HCT116 (cell line): Measurements from ENCODE around the gene GNA15. TPM values are rescaled to one million over a fixed set of nuclear protein-coding genes. Genes with fewer than 3 reads are reported as not detected.

Experiments
- ATAC-seq: fragments of 200-7000 bp; cut with Tn5 transposase; 2 replicates; pipeline ENCODE4 v1.9.1; 2020; ENCODE audit warnings: mild to moderate bottlenecking, moderate library complexity
- BruUV-seq: library from RNA; stranded (reverse); fragments of 400-500 nt; replicated peaks from 2 replicates; lab custom pipeline; 2021; lab: Mats Ljungman, UMichigan
- CTCF ChIA-PET: fragments of 300-600 bp; sonication (Branson Sonifier 250); formaldehyde crosslinking; loops from one replicate; lab custom pipeline; 2021; ENCODE audit warnings: antibody characterized with exemption; lab: Charles Lee
- POLR2A ChIA-PET: fragments of 300-600, 350-600 bp; sonication (Branson Sonifier 250); formaldehyde crosslinking; loops from one replicate; lab custom pipeline; 2021; ENCODE audit warnings: antibody characterized with exemption; lab: Charles Lee
- RAD21 ChIA-PET, 2 experiments: fragments of 300-600 bp; sonication (Branson Sonifier 250); formaldehyde crosslinking; loops; one replicate each; lab custom pipeline; 2023; ENCODE audit warnings: low total read pairs in 2 of 2; ENCODE audit not compliant: uncharacterized antibody in 2 of 2, unreplicated experiment in 2 of 2, low non-redundant PET in 1 of 2; lab: Charles Lee
- DNase-seq: peaks from one replicate; pipeline ENCODE4 v3.0.0-alpha.2; 2010; ENCODE audit warnings: low read depth, low spot score
- H2AFZ ChIP-seq: fragments of 200-600 bp; shearing (Covaris generic), sonication (generic); 2 replicates; pipeline ENCODE4 v1.6.1; 2017; ENCODE audit warnings: low read depth, mixed run types, mixed read lengths, antibody characterized with exemption, low read length; ENCODE audit not compliant: poor library complexity, severe bottlenecking
- H3K27ac ChIP-seq: 2 replicates; pipeline ENCODE4 v1.5.1; 2012; ENCODE audit warnings: low read depth, low read length
- H3K27me3 ChIP-seq: fragments of 200-600 bp; sonication (generic); 2 replicates; pipeline ENCODE4 v1.6.1; 2016; ENCODE audit warnings: mixed run types, low read length, mixed read lengths; ENCODE audit not compliant: insufficient read depth
- H3K36me3 ChIP-seq, 2 experiments: fragments of 200-500 bp in 1 of 2; fragments of 200-600 bp in 1 of 2; sonication (Bioruptor generic) in 1 of 2; sonication (generic) in 1 of 2; 2 replicates each; pipeline versions ENCODE4 v1.5.1 to v1.6.1; 2014 to 2016; ENCODE audit warnings: low read length in 2 of 2, inconsistent platforms in 1 of 2, mixed read lengths in 1 of 2, mixed run types in 1 of 2; ENCODE audit not compliant: insufficient read depth in 2 of 2, control insufficient read depth in 1 of 2
- H3K4me1 ChIP-seq, 2 experiments: fragments of 200-600 bp in 1 of 2; sonication (generic) in 1 of 2; 2 replicates each; pipeline versions ENCODE4 v1.5.1 to v1.6.1; 2012 to 2017; ENCODE audit warnings: low read length in 2 of 2, inconsistent platforms in 1 of 2, mild to moderate bottlenecking in 1 of 2, mixed read lengths in 1 of 2, mixed run types in 1 of 2, moderate library complexity in 1 of 2; ENCODE audit not compliant: insufficient read depth in 2 of 2, control insufficient read depth in 1 of 2
- H3K4me2 ChIP-seq: fragments of 200-600 bp; sonication (generic); 2 replicates; pipeline ENCODE4 v1.6.1; 2017; ENCODE audit warnings: mixed run types, low read length, mixed read lengths
- H3K4me3 ChIP-seq, 2 experiments: fragments of 200-600 bp in 1 of 2; sonication (generic) in 1 of 2; replicated peaks in 1 of 2; 2 replicates each; pipeline ENCODE4 v1.5.1; 2011 to 2016; ENCODE audit warnings: low read length in 2 of 2, control low read depth in 1 of 2, low read depth in 1 of 2, mild to moderate bottlenecking in 1 of 2, mixed read lengths in 1 of 2, mixed run types in 1 of 2
- H3K79me2 ChIP-seq: fragments of 200-600 bp; sonication (generic); 2 replicates; pipeline ENCODE4 v1.6.1; 2017; ENCODE audit warnings: mild to moderate bottlenecking, mixed run types, low read length, moderate library complexity, mixed read lengths; ENCODE audit not compliant: insufficient read depth
- H3K9ac ChIP-seq: fragments of 200-600 bp; sonication (generic); 2 replicates; pipeline ENCODE4 v1.6.1; 2016; ENCODE audit warnings: low read length, mixed read lengths
- H3K9me2 ChIP-seq: fragments of 200-600 bp; sonication (generic), shearing (Covaris generic); 2 replicates; pipeline ENCODE4 v1.6.1; 2017; ENCODE audit warnings: mixed run types, mild to moderate bottlenecking, moderate library complexity; ENCODE audit not compliant: insufficient read depth
- H3K9me3 ChIP-seq, 2 experiments: fragments of 200-500 bp in 1 of 2; fragments of 200-600 bp in 1 of 2; sonication (Bioruptor generic) in 1 of 2; sonication (generic) in 1 of 2; 2 replicates each; pipeline ENCODE4 v1.6.1; 2014 to 2017; ENCODE audit warnings: low read length in 2 of 2, mixed read lengths in 2 of 2, inconsistent platforms in 1 of 2, low read depth in 1 of 2, mild to moderate bottlenecking in 1 of 2, mixed run types in 1 of 2, moderate library complexity in 1 of 2; ENCODE audit not compliant: control insufficient read depth in 1 of 2, insufficient read depth in 1 of 2
- H4K20me1 ChIP-seq: fragments of 200-600 bp; sonication (generic), shearing (Covaris generic); 2 replicates; pipeline ENCODE4 v1.6.1; 2017; ENCODE audit warnings: mixed run types, mild to moderate bottlenecking, moderate library complexity; ENCODE audit not compliant: insufficient read depth
- CBX3 ChIP-seq: IDR thresholded peaks from 2 replicates; pipeline ENCODE4 v1.6.1; 2012; ENCODE audit warnings: low read depth
- EGR1 ChIP-seq: IDR thresholded peaks from 2 replicates; pipeline ENCODE4 v1.6.1; 2012; ENCODE audit warnings: low read depth
- ELF1 ChIP-seq: IDR thresholded peaks from 2 replicates; pipeline ENCODE4 v1.6.1; 2012; ENCODE audit warnings: low read depth, borderline replicate concordance
- EZH2 ChIP-seq: fragments of 200-600 bp; sonication (generic); IDR thresholded peaks from 2 replicates; pipeline ENCODE4 v1.6.1; 2017; ENCODE audit warnings: antibody characterized with exemption, mixed run types
- FOSL1 ChIP-seq: IDR thresholded peaks from 2 replicates; pipeline ENCODE4 v1.6.1; 2012; ENCODE audit warnings: low read depth
- POLR2A ChIP-seq: IDR thresholded peaks from 2 replicates; pipeline ENCODE4 v1.7.0; 2011; ENCODE audit warnings: borderline replicate concordance; ENCODE audit not compliant: insufficient read depth, insufficient read length; ENCODE audit errors: extremely low read depth
- POLR2AphosphoS5 ChIP-seq: IDR thresholded peaks from 2 replicates; pipeline ENCODE4 v1.6.1; 2011; ENCODE audit warnings: mild to moderate bottlenecking, low read depth, low read length, moderate library complexity
- RAD21 ChIP-seq: IDR thresholded peaks from 2 replicates; pipeline ENCODE4 v1.6.1; 2012; ENCODE audit warnings: low read depth, mild to moderate bottlenecking
- SP1 ChIP-seq: IDR thresholded peaks from 2 replicates; pipeline ENCODE4 v1.6.1; 2012; ENCODE audit warnings: low read depth
- SRF ChIP-seq: IDR thresholded peaks from 2 replicates; pipeline ENCODE4 v1.6.1; 2012; ENCODE audit warnings: low read depth
- TCF7L2 ChIP-seq: IDR thresholded peaks from 2 replicates; pipeline ENCODE4 v1.7.0; 2011; ENCODE audit warnings: borderline replicate concordance, inconsistent platforms; ENCODE audit not compliant: insufficient read depth, insufficient read length; ENCODE audit errors: extremely low read depth
- YY1 ChIP-seq: IDR thresholded peaks from 2 replicates; pipeline ENCODE4 v1.6.1; 2011; ENCODE audit warnings: low read length, low read depth, moderate library complexity, mild to moderate bottlenecking; ENCODE audit not compliant: insufficient replicate concordance; ENCODE audit errors: extremely low read depth
- ZNF274 ChIP-seq: fragments of 200-500 bp; sonication (Bioruptor generic); IDR thresholded peaks from 2 replicates; pipeline ENCODE4 v1.6.1; 2014; ENCODE audit warnings: mild to moderate bottlenecking, low read depth, low read length, inconsistent platforms
- intact Hi-C: fragments of 100-400 bp; cut with micrococcal nuclease; formaldehyde crosslinking; loops from 2 replicates; pipeline ENCODE4 v1.10.0; 2022
- total RNA-seq: library from RNA; stranded (reverse); gene quantifications from one replicate; pipeline ENCODE4 v1.2.1, GENCODE V29; 2021; ENCODE audit not compliant: unreplicated experiment
- TF ChIP-seq, protein P1 (sequence below), 3 experiments: fragments of 200-600 bp in 1 of 3; sonication (generic) in 1 of 3; IDR thresholded peaks in 2 of 3; conservative IDR thresholded peaks in 1 of 3; 2 replicates each; pipeline ENCODE4 v1.5.1; 2012 to 2017; ENCODE audit warnings: low read depth in 2 of 3, low read length in 2 of 3, antibody characterized with exemption in 1 of 3, borderline replicate concordance in 1 of 3, control low read depth in 1 of 3, mild to moderate bottlenecking in 1 of 3, mixed read lengths in 1 of 3, mixed run types in 1 of 3, moderate library complexity in 1 of 3; ENCODE audit not compliant: insufficient read depth in 1 of 3
- TF ChIP-seq, protein P2 (sequence below): IDR thresholded peaks from 2 replicates; pipeline ENCODE4 v1.6.1; 2012
- TF ChIP-seq, protein P3 (sequence below): IDR thresholded peaks from 2 replicates; pipeline ENCODE4 v1.6.1; 2011; ENCODE audit warnings: mild to moderate bottlenecking, low read length, moderate library complexity; ENCODE audit not compliant: insufficient replicate concordance; ENCODE audit errors: extremely low read depth
- TF ChIP-seq, protein P4 (sequence below): IDR thresholded peaks from 2 replicates; pipeline ENCODE4 v1.6.1; 2012

GNA15 gene
- total RNA-seq, 1 experiment from 2014 or later = 1.5 TPM

DNA sequence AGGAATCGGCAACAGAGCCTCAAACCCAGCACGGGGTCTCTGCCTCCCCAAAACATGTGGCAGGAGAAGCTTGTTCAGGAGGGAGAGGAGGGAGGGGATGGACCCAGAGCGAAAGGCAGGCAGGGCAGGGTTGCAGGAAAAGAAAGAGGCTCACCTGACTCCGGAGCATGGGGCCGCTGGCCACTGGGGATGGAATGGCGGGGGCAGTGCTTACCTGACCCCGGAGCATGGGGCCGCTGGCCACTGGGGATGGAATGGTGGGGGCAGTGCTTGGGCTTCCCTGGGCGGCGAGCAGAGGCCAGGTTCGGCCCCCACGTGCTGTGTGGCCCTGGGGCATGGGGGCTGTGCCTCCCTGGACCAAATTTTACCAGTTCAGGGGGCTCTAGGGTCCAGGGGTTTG lies 75.4 kb downstream of the GNA15 start:
- Histone ChIP-seq H3K4me2 (no peak overlapping the region), H3K36me3 (peaks cover 6 to 7% of the 10 kb centered on the region in 2 experiments; a peak in 3 of 4 replicates), H3K9me3 (no peaks in the 10 kb centered on the region), H3K79me2 (no peaks in the 10 kb centered on the region), H3K9ac (no peak overlapping the region), H3K4me3 (no peak overlapping the region), H2AFZ (no peak overlapping the region), H3K27me3 (no peaks in the 10 kb centered on the region), H4K20me1 (no peaks in the 10 kb centered on the region), H3K4me1 (no peaks in the 10 kb centered on the region), H3K27ac (no peak overlapping the region)
- ATAC-seq = peak; percentile 3; the same call in 1 of the 2 replicates
- DNase-seq = no peak
- BruUV-seq = no TSS peak
- intact Hi-C loops = no loop called here
- ChIA-PET CTCF (interaction anchor here (1.1 kb wide), 1 partner anchor 25 kb away, joined by 3 read pairs; the partner anchor contains the start of gene NCLN), RAD21 (no interaction called here), POLR2A (interaction anchor here (1.1 kb wide), 1 partner anchor 261 kb away, joined by 4 read pairs; no protein-coding TSS in a partner anchor)
- TF ChIP-seq RAD21 = no peak
- TF ChIP-seq TCF7L2 = no peak
- no peak for TF ChIP-seq SRF
- TF ChIP-seq, protein P1, sequence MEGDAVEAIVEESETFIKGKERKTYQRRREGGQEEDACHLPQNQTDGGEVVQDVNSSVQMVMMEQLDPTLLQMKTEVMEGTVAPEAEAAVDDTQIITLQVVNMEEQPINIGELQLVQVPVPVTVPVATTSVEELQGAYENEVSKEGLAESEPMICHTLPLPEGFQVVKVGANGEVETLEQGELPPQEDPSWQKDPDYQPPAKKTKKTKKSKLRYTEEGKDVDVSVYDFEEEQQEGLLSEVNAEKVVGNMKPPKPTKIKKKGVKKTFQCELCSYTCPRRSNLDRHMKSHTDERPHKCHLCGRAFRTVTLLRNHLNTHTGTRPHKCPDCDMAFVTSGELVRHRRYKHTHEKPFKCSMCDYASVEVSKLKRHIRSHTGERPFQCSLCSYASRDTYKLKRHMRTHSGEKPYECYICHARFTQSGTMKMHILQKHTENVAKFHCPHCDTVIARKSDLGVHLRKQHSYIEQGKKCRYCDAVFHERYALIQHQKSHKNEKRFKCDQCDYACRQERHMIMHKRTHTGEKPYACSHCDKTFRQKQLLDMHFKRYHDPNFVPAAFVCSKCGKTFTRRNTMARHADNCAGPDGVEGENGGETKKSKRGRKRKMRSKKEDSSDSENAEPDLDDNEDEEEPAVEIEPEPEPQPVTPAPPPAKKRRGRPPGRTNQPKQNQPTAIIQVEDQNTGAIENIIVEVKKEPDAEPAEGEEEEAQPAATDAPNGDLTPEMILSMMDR (IDR thresholded peaks at IDR 0.05 in 2 of 3, conservative IDR thresholded peaks at IDR 0.05 in 1 of 3; ENCODE audit: borderline replicate concordance in 1 of 3, insufficient read depth in 1 of 3, low read depth in 2 of 3, low read length in 2 of 3) = no peak
- TF ChIP-seq EZH2 = no peak
- TF ChIP-seq YY1 = no peak
- TF ChIP-seq POLR2AphosphoS5 = no peak; the same call in 1 of the 2 replicates
- TF ChIP-seq FOSL1 = no peak
- TF ChIP-seq POLR2A = no peak
- TF ChIP-seq ELF1 = no peak
- no peak for TF ChIP-seq CBX3
- TF ChIP-seq, protein P2, sequence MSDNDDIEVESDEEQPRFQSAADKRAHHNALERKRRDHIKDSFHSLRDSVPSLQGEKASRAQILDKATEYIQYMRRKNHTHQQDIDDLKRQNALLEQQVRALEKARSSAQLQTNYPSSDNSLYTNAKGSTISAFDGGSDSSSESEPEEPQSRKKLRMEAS = no peak
- TF ChIP-seq ZNF274 = no peak
- no peak for TF ChIP-seq SP1
- TF ChIP-seq, protein P3, sequence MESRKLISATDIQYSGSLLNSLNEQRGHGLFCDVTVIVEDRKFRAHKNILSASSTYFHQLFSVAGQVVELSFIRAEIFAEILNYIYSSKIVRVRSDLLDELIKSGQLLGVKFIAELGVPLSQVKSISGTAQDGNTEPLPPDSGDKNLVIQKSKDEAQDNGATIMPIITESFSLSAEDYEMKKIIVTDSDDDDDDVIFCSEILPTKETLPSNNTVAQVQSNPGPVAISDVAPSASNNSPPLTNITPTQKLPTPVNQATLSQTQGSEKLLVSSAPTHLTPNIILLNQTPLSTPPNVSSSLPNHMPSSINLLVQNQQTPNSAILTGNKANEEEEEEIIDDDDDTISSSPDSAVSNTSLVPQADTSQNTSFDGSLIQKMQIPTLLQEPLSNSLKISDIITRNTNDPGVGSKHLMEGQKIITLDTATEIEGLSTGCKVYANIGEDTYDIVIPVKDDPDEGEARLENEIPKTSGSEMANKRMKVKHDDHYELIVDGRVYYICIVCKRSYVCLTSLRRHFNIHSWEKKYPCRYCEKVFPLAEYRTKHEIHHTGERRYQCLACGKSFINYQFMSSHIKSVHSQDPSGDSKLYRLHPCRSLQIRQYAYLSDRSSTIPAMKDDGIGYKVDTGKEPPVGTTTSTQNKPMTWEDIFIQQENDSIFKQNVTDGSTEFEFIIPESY = no peak
- TF ChIP-seq EGR1 = no peak
- TF ChIP-seq, protein P4, sequence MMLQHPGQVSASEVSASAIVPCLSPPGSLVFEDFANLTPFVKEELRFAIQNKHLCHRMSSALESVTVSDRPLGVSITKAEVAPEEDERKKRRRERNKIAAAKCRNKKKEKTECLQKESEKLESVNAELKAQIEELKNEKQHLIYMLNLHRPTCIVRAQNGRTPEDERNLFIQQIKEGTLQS = no peak
- TF ChIP-seq, all 23 proteins: peak for 0
- H3K9me2 ChIP-seq = no peaks in the 10 kb centered on the region
